Right cardiac atrium (tissue), 5 donors: ENCODE measurements around the gene ASCC1. TPM values are rescaled to one million over a fixed set of nuclear protein-coding genes. Genes with fewer than 3 reads are reported as not detected.
A peak's percentile ranks its signal among the peaks of the same experiment; 100 is the strongest.
"Not testable (repeated sequence)": the region's sequence is repeated elsewhere in the genome, so short reads cannot be mapped to it uniquely, and the experiment has no call there.

Experiments
- ATAC-seq, 2 donors: fragments of 200-7000 bp; cut with Tn5 transposase; one replicate each; pipeline versions ENCODE4 v1.8.0 to v1.9.1; 2020; ENCODE audit warnings: moderate library complexity in 2 of 2, mild to moderate bottlenecking in 1 of 2
- DNase-seq, 3 donors: peaks; one replicate each; pipeline ENCODE4 v3.0.0-alpha.2; 2020
- H3K27ac ChIP-seq: one replicate; pipeline ENCODE4 v1.5.1; 2013; ENCODE audit warnings: mild to moderate bottlenecking, low read length, control low read depth, moderate library complexity
- H3K27me3 ChIP-seq: one replicate; pipeline ENCODE4 v1.6.1; 2013; ENCODE audit not compliant: control insufficient read depth, insufficient read depth
- H3K4me1 ChIP-seq: one replicate; pipeline ENCODE4 v1.6.1; 2013; ENCODE audit warnings: low read length; ENCODE audit not compliant: control insufficient read depth, insufficient read depth
- H3K4me3 ChIP-seq: one replicate; pipeline ENCODE4 v1.5.1; 2013; ENCODE audit warnings: low read length, control low read depth
- H3K9me3 ChIP-seq: one replicate; pipeline ENCODE4 v1.6.1; 2013; ENCODE audit warnings: low read length; ENCODE audit not compliant: control insufficient read depth
- WGBS: extraction: QIAGEN DNeasy Blood & Tissue Kit; methylation state at CpG from one replicate; pipeline ENCODE4 v1.1.7; 2013; 5-methylcytosine and 5-hydroxymethylcytosine counted together
- intact Hi-C, 4 donors: fragments of 100-400 bp; cut with DNase I; formaldehyde crosslinking; loops; one replicate each; pipeline versions ENCODE4 v1.11.0 to v1.14.0; 2022 to 2023
- polyA plus RNA-seq: library from polyadenylated mRNA; stranded (reverse); fragments of 200-250 nt; gene quantifications from one replicate; pipeline ENCODE4 v1.2.3, GENCODE V29; 2013
- total RNA-seq, 4 donors: library from RNA; stranded (reverse); fragmentation: NEBNext Ultra II Directional; extraction: Animal tissue kit (Norgen Biotek cat#: 25700); gene quantifications; one replicate each; pipeline ENCODE4 v1.2.1, GENCODE V29; 2021
- donor health status: healthy with polysubstance abuse.
- donor health status: DM: no; HTN: yes; CAD: no.
- donor health status: DM: no; HTN: no; CAD: no.
- donor health status: DM: no; HTN: yes; CAD: no; lungs with severe emphysema.
- donor health status: DM: yes; HTN: yes; CAD: no.

The ASCC1 gene
- total and polyA plus RNA-seq, 5 donors: 26.0 to 37.9 (median 31.6) TPM

DNA sequence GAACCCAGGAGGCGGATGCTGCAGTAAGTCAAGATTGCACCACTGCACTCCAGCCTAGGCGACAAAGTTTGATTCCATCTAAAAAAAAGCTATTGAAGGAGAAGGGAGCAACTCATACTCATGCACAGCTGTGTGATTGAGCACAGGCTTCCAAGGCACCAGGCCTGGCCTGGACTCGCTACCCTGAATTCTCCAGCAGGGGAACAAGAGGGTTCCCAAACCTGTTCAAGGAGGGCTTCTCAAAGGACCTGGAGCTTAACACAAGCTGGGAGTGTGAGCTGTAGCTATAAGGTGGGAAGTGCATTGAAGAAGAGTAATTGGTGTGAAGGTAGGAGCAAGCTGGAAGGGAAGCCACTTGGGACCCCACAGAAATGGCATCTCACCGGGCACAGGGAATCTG, 42.5 kb upstream of the ASCC1 start:
- WGBS: 96% methylated on average over 4 of the region's 4 CpGs
- intact Hi-C loops: no loop called here
- ATAC-seq: no peak

DNA sequence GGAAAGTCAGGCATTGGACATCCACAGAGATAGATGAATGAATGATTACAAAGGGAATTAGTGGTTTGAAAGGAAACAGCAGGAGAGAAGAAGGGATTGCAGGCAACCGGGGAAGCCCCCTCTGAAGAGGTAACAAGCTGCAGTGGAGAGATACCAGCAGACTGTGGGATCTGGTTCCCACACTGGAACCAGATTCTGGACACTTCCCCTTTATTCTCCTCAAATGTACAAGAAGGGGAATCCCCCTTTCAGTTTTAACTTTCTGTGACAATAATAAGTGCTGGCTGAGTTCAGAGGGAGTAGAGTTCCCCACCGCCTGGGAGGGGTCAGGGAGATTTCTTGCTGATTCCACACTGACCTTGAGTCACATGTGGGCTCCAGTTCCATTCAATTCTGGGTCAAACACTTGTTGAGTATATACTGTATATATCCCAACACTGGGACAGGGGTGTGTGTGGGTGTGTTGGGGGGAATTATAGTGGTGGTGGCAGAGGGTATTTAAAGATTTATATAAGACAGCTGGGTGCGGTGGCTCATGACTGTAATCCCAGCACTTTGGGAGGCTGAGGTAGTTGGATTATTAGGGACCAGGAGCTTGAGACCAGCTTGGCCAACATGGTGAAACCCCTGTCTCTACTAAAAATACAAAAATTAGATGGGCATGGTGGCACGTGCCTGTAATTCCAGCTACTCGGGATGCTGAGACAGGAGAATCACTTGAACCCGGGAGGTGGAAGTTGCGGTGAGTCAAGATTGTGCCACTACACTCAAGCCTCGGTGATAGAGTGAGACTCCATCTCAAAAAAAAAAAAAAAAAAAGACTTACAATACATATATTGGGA, 41.2 kb upstream of the ASCC1 start:
- Histone ChIP-seq H3K4me1 (peaks cover 31% of the 10 kb centered on the region), H3K27ac (peak overlapping the region; percentile 80), H3K27me3 (no peaks in the 10 kb centered on the region), H3K4me3 (no peak overlapping the region), H3K9me3 (no peaks in the 10 kb centered on the region)
- ATAC-seq (no peak), DNase-seq (peak in 1 of 3 donors; percentile 71)
- WGBS: 68% methylated on average over 8 of the region's 8 CpGs
- intact Hi-C loops: no loop called here

More for the DNA sequence above, 42.5 kb upstream of the ASCC1 start:
- DNase-seq: no peak
- Histone ChIP-seq H3K27ac (peak overlapping the region; percentile 80), H3K27me3 (no peaks in the 10 kb centered on the region), H3K4me1 (peaks cover 25% of the 10 kb centered on the region), H3K4me3 (no peak overlapping the region), H3K9me3 (no peaks in the 10 kb centered on the region)

DNA sequence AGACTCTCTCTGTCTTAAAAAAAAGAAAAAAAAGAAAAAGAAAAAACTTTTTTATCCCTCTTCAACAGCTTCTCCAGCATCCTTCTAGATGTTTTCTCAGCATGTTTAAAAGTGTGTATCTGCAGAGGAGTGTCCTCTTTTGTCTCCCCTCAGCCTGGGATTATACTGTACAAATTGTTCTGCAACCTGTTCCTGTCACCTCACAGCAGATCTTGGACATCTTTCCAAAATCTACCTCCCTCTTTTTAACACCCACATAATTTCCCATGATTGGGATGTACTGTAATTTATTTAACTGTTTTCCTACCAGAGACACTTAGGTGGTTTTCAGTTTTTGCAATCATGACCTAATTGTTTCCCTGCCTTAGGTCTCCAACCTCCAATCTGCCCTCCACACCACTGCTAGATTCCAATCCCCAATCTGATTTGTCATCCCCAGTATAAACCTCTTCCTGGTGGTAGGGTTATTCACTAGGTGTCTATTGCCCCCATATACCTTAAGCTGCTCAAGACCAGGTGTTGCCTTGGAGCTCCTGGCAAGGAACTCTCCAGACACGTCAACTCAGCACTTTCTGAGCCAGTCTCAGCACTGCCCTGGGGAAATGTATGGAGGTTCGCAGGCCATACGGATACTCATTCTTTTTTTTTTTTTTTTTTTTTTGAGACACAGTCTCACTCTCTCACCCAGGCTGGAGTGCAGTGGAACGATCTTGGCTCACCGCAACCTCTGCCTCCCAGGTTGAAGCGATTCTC, 40.1 kb upstream of the ASCC1 start:
- ATAC-seq (no peak), DNase-seq (no peak)
- Histone ChIP-seq H3K4me1 (peaks cover 34% of the 10 kb centered on the region), H3K9me3 (no peaks in the 10 kb centered on the region), H3K27me3 (no peaks in the 10 kb centered on the region), H3K27ac (peak overlapping the region; percentile 95), H3K4me3 (no peak overlapping the region)
- 89% methylated on average over 6 of the region's 6 CpGs for WGBS
- intact Hi-C loops: no loop called here

DNA sequence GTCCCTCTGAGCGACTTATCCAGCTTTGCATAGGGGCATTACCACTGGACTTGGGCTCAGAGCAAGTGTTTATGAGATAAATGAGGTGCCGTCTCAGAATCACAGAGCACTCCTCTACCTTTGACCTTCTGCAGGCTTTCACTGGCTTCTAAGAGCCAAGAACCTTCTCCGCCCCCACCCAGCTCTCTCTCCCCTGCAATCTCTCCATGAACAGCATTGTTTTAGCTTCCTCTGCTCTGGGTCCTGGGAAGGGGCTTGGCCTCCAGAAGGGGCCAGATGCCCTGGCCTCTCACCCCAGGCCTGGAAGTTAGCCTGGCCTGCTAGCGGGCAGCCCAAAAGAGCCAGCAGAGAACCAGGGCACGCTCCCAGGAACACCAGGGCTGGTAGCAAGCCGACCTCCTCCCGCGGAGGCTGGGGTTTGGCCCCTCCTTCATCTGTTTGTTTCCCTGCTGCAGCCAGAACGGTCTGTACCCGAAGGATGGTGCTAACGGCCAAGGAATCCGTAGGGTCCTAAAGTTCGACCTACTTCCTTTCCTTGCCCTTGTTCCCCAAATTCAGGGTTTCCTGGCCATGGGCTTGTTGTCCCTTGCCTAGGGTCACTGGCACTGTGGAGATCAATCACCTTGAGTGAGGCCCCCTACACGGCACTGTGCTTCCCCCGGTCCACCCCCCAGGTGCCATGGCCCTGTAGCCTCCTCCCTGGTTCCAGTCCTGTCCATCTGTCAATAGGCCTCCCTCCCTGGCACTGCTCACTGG, 38.9 kb upstream of the ASCC1 start:
- Histone ChIP-seq H3K9me3 (no peaks in the 10 kb centered on the region), H3K4me1 (peaks cover 34% of the 10 kb centered on the region), H3K27me3 (no peaks in the 10 kb centered on the region), H3K27ac (peak overlapping the region; percentile 95), H3K4me3 (no peak overlapping the region)
- 7% methylated on average over 15 of the region's 15 CpGs for WGBS
- ATAC-seq (peak; percentile 93 to 95), DNase-seq (peak; percentile 93 to 98 (median 95))
- intact Hi-C loops: no loop called here

DNA sequence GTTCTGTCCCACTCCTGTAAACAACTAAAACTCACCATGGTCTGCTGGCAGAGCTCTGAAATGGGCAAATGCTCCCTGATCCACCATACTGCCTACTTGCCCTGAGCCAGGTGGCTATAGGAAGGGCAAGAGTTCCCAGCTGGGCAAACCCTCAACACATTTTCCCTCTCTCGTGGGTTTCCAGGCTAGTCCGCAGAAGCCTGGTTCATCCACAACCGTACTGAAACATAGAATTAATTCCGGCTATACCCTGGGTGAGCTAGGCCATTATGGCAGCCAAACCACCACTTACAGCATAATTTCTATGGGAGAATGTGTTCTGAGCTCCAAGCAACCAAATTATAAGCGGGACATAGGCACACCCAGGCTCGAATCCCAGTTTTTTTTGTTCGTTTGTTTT, 37.5 kb upstream of the ASCC1 start:
- ATAC-seq (no peak), DNase-seq (no peak)
- Histone ChIP-seq H3K4me1 (peaks cover 29% of the 10 kb centered on the region), H3K9me3 (no peaks in the 10 kb centered on the region), H3K4me3 (no peak overlapping the region), H3K27ac (peak overlapping the region; percentile 95), H3K27me3 (no peaks in the 10 kb centered on the region)
- 82% methylated on average over 7 of the region's 7 CpGs for WGBS
- intact Hi-C loops: no loop called here

DNA sequence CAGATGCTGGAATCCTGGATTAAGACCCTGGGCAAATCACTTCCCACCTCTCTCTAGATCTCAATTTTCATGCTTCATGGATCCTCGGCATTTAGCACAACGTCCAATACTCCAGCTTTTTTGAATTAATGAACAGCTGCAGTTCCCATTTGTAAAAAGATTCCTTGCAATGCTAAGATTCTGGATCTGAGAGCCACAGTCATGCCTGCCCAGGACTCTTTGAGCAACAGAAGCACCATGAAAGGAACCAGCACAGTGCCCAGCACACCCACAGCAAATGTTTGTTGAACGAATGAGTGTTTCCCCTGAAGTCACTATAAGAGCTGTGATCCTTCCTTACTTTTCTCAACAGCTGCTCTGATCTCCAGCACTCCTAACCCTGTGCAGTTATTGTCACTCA, 36.9 kb upstream of the ASCC1 start:
- WGBS: 67% methylated on average over 3 of the region's 3 CpGs
- H3K4me3 ChIP-seq: no peak overlapping the region
- ATAC-seq: no peak
- no peaks in the 10 kb centered on the region for H3K27me3 ChIP-seq
- no peaks in the 10 kb centered on the region for H3K9me3 ChIP-seq
- DNase-seq: no peak
- peaks cover 30% of the 10 kb centered on the region for H3K4me1 ChIP-seq
- intact Hi-C loops: no loop called here
- peak overlapping the region; percentile 95 for H3K27ac ChIP-seq

DNA sequence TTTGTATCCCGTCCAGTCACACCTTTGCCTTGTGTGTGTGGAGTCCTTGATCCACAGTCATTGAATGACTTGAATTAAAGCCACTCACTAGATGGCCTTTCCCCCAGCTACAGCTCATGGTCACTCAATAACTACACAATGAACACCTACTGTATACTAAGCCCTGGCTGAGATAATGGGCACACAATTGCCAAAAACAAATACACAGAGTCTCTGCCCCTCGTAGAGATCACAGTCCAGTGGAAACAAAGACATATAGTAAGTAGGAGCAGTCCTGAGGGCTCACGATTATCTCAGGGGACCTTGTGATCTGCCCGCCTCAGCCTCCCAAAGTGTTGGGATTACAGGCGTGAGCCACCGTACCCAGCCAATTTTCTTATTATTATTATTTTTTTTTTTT, 35.6 kb upstream of the ASCC1 start:
- DNase-seq: no peak
- intact Hi-C loops: no loop called here
- peaks cover 41% of the 10 kb centered on the region for H3K4me1 ChIP-seq

DNA sequence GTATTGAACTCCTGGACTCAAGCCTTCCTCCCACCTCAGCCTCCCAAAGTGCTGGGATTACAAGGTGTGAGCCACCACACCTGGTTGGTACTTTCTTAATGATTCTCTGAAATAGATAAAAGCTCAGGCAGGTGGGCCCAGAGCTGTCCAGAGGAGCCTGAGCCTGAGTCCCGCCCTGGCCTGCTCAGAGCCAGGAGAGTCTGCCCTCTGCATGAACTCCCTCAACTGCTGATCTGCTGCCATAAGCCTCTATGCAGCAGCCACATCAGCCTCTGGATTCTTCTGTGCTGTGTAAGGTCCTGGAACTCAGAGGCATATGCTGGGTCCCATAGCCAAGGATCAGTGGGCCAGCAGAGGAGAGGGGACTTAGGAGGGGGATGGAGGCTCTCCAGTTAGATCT, 34.6 kb upstream of the ASCC1 start:
- ATAC-seq: peak; percentile 31 to 36
- DNase-seq: peak; percentile 70 to 89 (median 83)
- 46% methylated on average over 1 of the region's 1 CpG for WGBS
- H3K27ac ChIP-seq: peak overlapping the region; percentile 91
- H3K4me1 ChIP-seq: peaks cover 44% of the 10 kb centered on the region
- intact Hi-C loops: no loop called here
- no peaks in the 10 kb centered on the region for H3K9me3 ChIP-seq
- no peak overlapping the region for H3K4me3 ChIP-seq
- no peaks in the 10 kb centered on the region for H3K27me3 ChIP-seq

More for the DNA sequence above, 35.6 kb upstream of the ASCC1 start:
- WGBS: 89% methylated on average over 6 of the region's 6 CpGs
- H3K4me3 ChIP-seq: no peak overlapping the region
- ATAC-seq: no peak
- H3K9me3 ChIP-seq: no peaks in the 10 kb centered on the region
- no peaks in the 10 kb centered on the region for H3K27me3 ChIP-seq
- H3K27ac ChIP-seq: peak overlapping the region; percentile 20

DNA sequence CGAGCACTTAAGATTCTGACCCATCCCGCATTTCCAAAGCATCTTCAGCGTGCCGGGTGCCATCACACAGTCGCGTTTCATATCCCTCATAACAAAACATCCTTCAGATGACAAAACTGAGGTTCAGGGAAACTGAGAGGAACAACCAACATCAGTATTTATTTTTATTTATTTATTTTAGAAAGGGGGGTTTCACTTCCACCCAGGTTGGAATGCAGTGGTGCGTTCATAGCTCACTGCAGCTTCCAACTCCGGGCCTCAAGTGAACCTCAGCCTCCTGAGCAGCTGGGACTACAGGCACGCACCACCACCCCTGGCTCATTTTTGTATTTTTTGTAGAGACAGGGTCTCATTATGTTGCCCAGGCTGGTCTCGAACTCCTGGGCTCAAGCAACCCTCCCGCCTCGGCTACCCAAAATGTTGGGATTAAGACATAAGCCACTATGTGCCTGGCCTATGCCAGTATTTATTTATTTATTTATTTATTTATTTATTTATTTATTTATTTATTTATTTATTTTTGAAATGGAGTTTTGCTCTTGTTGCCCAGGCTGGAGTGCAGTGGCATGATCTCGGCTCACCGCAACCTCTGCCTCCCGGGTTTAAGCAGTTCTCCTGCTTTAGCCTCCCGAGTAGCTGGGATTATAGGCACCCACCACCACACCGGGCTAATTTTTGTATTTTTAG, 33.2 kb upstream of the ASCC1 start:
- WGBS: 84% methylated on average over 17 of the region's 17 CpGs
- intact Hi-C loops: loop anchor here in 2 of 4 donors (2.0 to 10.0 kb wide), 2 partner anchors 23 to 85 kb away; partner anchors contain the start of gene DDIT4 (in 1 of the 2)
- H3K9me3 ChIP-seq, ATAC-seq, H3K27me3 ChIP-seq, H3K4me3 ChIP-seq, DNase-seq: not testable (repeated sequence)
- Histone ChIP-seq H3K4me1 (peaks cover 51% of the 10 kb centered on the region), H3K27ac (peak overlapping the region; percentile 98)

DNA sequence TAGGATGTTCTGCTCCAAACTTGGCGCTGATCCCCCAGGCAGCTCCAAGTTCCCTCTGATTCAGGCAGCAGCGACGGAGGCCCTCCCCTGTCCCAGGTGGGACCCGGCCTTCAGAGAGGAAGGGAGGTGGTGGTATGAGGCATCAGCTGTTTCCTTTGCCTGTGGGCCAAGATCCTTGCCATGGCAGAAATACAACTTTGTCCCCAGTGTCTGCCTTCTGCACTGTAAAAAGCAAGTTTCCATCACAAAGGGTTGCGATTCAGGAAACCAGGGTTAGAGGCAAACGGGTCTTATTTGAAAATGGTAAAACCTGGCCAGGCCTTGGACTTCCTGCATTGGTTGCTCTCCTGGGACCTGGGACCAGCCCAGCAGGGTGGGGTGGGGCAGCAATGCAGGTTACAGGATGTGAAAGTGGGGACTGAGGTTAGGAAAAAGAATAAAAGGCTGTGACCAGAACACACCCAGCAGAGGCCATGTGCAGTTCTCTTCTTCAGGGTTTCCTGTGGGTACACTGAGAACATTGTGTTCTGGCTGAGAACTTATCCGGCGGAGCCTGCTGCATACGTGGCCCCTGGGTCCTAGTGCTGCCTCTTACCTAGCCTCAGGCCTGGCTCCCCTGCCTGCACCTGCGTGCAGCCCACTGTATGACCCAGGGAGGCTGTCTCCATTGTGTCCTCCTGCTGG, 32.5 kb upstream of the ASCC1 start:
- intact Hi-C loops: loop anchor here in 2 of 4 donors (2.0 to 10.0 kb wide), 2 partner anchors 24 to 86 kb away; partner anchors contain the start of gene DDIT4 (in 1 of the 2)

More for the DNA sequence above, 32.5 kb upstream of the ASCC1 start:
- no peaks in the 10 kb centered on the region for H3K9me3 ChIP-seq
- H3K27ac ChIP-seq: peak overlapping the region; percentile 98
- no peak overlapping the region for H3K4me3 ChIP-seq
- ATAC-seq: peak; percentile 88 to 90
- no peaks in the 10 kb centered on the region for H3K27me3 ChIP-seq
- H3K4me1 ChIP-seq: peaks cover 55% of the 10 kb centered on the region
- WGBS: 5% methylated on average over 10 of the region's 10 CpGs
- peak; percentile 89 to 95 (median 92) for DNase-seq
